ENCODE measurements around the gene RPL36. TPM values are rescaled to one million over a fixed set of nuclear protein-coding genes. Genes with fewer than 3 reads are reported as not detected.

The RPL36 gene
- total RNA-seq, 1 donor from 2014 or later = 1,018 TPM

DNA sequence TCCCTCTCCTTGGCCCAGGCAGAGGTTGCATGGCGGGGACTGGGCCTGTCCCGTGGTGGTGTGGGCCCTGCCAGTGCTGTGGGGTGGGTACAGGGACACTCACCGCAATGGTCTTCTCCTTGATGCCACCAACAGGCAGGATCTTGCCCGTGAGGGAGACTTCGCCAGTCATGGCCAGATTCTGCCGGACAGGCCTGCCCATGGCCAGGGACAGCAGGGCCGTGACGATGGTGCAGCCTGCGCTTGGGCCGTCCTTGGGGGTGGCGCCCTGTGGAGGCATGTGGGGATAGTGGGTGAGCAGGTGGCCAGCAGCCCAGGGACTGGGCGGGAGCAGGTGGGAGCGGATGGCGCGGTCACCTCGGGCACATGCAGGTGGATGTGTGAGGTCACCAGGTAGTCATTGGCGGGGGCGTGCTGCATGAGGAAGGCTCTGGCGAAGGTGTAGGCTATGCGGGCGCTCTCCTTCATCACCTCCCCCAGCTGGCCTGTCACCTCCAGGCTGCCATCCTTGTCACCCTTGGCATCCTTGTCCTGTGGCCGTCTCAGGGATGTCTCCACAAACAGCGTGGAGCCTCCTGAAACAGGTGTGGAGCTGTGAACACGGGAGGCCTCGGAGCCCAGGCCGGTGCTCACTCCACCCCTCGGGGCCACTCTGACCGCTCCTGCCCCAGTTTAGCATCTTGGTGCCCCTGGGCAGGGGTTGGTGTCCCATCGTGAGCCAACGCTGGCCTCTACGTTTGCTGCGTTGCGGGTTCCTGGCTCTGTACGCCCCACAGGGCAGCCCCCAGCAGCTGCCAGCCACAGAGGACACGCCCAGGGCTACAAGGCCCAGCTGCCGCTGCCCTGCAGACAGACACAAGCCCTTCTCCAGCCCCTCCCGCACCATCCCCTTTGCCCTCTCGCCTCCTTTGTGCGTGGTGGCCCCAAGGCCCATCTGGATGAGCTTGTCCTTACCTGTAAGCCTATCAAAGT is 3.4 kb downstream of the RPL36 start:
- FAIRE-seq = no peak
- Histone ChIP-seq H3K36me3 (ENCODE audit: control insufficient read depth, insufficient read depth, low read length) (peaks cover 44% of the 10 kb centered on the region), H3K27me3 (ENCODE audit: control insufficient read depth, insufficient read depth, low read length) (no peaks in the 10 kb centered on the region), H3K4me3 (ENCODE audit: low read depth, low read length) (no peak overlapping the region)
- no peak for DNase-seq (ENCODE audit: low read depth)
- TF ChIP-seq, protein P1, sequence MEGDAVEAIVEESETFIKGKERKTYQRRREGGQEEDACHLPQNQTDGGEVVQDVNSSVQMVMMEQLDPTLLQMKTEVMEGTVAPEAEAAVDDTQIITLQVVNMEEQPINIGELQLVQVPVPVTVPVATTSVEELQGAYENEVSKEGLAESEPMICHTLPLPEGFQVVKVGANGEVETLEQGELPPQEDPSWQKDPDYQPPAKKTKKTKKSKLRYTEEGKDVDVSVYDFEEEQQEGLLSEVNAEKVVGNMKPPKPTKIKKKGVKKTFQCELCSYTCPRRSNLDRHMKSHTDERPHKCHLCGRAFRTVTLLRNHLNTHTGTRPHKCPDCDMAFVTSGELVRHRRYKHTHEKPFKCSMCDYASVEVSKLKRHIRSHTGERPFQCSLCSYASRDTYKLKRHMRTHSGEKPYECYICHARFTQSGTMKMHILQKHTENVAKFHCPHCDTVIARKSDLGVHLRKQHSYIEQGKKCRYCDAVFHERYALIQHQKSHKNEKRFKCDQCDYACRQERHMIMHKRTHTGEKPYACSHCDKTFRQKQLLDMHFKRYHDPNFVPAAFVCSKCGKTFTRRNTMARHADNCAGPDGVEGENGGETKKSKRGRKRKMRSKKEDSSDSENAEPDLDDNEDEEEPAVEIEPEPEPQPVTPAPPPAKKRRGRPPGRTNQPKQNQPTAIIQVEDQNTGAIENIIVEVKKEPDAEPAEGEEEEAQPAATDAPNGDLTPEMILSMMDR (IDR thresholded peaks at IDR 0.05; ENCODE audit: insufficient read depth, low read length, severe bottlenecking) = no peak

DNA sequence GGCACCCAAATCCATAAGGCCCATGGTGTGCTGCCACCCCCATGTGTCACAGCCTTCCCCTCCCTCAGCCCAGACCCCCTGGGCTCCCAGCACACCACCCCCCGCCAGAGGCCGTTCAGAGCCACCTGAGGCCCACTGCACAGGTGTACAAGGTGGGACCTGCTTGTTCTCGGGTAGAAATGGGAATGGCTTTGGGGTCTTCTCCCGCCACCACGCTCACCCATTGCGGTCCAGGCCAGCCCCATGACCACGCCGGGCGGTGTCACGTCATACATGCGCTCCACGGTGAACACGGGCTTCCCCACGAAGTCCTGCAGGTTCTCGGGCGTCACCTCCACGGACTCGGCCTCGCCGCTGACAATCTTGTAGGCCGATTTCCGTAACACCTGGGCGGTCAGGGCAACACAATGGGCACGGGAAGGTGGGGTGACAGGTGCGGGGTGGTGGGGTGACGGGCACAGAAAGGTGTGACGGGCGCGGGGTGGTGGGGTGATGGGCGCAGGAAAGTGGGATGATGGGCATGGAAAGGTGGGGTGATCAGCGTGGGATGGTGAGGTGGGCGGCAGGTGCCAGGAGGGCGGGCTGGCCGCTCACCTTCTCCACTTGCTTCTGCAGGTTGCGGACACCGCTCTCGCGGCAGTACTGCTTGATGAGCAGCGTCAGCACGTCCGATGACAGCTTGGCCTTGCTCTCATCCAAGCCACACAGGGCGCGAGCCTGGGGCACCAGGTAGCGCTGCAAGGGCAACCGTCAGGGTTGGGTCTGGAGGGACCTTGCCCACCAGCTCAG is 4.3 kb downstream of the RPL36 start:
- DNase-seq (ENCODE audit: low read depth) (no peak), FAIRE-seq (no peak)
- Histone ChIP-seq H3K36me3 (ENCODE audit: control insufficient read depth, insufficient read depth, low read length) (peaks cover 51% of the 10 kb centered on the region), H3K4me3 (ENCODE audit: low read depth, low read length) (no peak overlapping the region), H3K27me3 (ENCODE audit: control insufficient read depth, insufficient read depth, low read length) (no peaks in the 10 kb centered on the region)
- TF ChIP-seq, protein P1 (IDR thresholded peaks at IDR 0.05; ENCODE audit: insufficient read depth, low read length, severe bottlenecking) = no peak

DNA sequence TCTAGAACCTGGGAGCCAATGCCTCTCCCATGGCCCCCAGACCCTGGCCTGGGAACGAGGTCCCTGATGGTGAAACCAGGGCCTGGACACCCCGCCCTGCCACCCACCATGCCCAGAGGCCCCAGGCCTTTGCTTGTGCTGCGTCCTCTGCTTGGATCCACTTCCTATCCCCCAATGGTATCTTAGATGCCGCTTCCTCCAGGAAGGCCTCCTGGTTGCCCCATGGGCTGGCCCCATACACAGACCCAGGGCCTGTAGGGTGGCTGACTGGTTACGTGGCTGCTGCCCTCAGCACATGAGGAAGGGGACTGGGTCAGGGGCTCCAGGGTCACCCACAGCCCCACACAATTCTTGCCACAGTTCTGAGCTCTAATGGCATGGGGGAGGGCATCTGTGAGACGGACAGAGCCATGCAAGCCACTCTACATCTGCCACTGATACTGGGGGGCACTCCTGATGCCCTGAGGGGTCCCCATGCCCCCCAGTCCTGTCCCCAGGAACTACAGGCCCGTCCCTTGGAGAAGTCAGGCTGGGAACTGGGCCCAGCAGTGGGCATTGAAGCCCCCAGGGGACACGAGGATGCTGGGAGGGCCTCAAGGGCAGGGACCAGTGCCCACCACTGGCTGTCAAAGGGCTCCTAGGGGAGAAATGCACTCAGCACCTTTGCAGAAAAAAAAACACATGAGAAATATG is 5.0 kb downstream of the RPL36 start:
- no peak for DNase-seq (ENCODE audit: low read depth)
- Histone ChIP-seq H3K4me3 (ENCODE audit: low read depth, low read length) (no peak overlapping the region), H3K27me3 (ENCODE audit: control insufficient read depth, insufficient read depth, low read length) (no peaks in the 10 kb centered on the region), H3K36me3 (ENCODE audit: control insufficient read depth, insufficient read depth, low read length) (peaks cover 51% of the 10 kb centered on the region)
- TF ChIP-seq, protein P1 (IDR thresholded peaks at IDR 0.05; ENCODE audit: insufficient read depth, low read length, severe bottlenecking) = no peak
- no peak for FAIRE-seq

DNA sequence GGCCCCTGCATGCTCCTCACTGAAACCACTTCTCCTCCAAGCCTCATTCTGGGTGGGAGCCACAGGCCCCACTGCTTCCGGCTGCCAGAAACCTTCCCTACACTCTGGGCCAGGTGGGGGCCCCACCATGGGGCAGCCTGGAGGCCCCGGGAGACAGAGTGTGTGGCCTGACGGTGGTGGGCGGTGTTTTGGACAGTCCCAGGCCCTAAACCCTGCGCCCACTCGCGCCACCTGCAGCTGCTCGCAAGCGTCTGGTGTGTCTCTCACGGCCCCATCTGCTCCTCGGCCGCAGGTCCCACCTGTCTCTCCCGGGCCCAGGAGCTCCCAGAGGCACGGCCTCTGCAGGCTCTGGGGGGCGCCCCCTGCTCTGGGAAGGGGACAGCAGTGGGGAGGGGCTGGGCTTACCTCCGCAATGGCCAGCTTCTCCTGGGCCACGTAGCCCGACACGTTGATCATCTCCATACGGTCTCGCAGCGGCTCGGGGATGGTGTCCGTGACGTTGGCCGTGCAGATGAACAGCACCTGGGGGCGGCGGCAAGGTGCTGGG is 5.6 kb downstream of the RPL36 start:
- TF ChIP-seq, protein P1 (IDR thresholded peaks at IDR 0.05; ENCODE audit: insufficient read depth, low read length, severe bottlenecking) = no peak
- peaks cover 55% of the 10 kb centered on the region for H3K36me3 ChIP-seq (ENCODE audit: control insufficient read depth, insufficient read depth, low read length)
- H3K27me3 ChIP-seq (ENCODE audit: control insufficient read depth, insufficient read depth, low read length) = no peaks in the 10 kb centered on the region
- FAIRE-seq (no peak), DNase-seq (ENCODE audit: low read depth) (no peak)
- no peak overlapping the region for H3K4me3 ChIP-seq (ENCODE audit: low read depth, low read length)

DNA sequence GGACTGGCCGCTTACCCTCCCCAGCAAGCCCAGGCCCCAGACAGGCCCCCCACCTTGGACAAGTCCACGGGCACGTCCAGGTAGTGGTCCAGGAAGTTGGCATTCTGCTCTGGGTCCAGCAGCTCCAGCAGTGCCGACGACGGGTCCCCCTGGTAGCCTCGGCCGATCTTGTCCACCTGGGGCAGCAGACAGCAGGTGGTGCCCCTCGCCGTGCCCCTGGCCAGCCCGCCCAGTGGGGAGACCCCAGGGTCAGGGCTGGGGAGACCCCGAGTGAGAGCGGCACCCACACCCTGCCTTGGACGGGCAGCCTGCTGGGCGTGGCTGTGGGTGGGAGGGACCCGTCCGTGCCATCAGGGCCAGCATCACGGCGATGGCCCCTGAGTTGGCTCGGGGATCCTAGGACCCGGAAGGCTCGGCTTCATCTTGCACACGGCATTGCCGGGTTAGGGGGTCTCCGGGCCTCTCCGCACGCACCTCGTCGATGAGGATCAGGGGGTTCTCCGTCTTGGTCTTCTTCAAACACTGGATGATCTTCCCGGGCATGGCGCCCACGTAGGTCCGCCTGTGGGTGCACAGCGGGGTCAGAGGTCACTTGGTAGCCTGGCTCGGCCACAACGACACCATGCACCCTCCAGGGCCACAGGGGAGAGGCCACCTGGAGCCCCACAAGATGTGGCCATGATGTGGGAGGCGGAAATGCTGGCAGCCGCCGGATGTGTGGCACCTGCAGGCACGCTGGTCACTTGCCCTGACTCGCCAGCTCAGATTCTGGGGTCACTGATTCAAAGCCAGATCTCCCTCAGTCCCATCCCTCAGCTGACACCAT is 6.3 kb downstream of the RPL36 start:
- DNase-seq (ENCODE audit: low read depth) (no peak), FAIRE-seq (no peak)
- TF ChIP-seq, protein P1 (IDR thresholded peaks at IDR 0.05; ENCODE audit: insufficient read depth, low read length, severe bottlenecking) = no peak
- Histone ChIP-seq H3K4me3 (ENCODE audit: low read depth, low read length) (no peak overlapping the region), H3K36me3 (ENCODE audit: control insufficient read depth, insufficient read depth, low read length) (peaks cover 53% of the 10 kb centered on the region), H3K27me3 (ENCODE audit: control insufficient read depth, insufficient read depth, low read length) (no peaks in the 10 kb centered on the region)

Data from bronchial epithelial cell (primary cell).